HG03575 (cell line): ENCODE results near the gene SPATA16.

Experiments used
- ATAC-seq: cut with Tn5 transposase; IDR thresholded peaks from one replicate; pipeline ENCODE4 v1.9.1; 2021; ENCODE audit not compliant: unreplicated experiment, insufficient number of reproducible peaks, low FRiP score; ENCODE audit errors: extremely low read depth

Gene SPATA16

DNA sequence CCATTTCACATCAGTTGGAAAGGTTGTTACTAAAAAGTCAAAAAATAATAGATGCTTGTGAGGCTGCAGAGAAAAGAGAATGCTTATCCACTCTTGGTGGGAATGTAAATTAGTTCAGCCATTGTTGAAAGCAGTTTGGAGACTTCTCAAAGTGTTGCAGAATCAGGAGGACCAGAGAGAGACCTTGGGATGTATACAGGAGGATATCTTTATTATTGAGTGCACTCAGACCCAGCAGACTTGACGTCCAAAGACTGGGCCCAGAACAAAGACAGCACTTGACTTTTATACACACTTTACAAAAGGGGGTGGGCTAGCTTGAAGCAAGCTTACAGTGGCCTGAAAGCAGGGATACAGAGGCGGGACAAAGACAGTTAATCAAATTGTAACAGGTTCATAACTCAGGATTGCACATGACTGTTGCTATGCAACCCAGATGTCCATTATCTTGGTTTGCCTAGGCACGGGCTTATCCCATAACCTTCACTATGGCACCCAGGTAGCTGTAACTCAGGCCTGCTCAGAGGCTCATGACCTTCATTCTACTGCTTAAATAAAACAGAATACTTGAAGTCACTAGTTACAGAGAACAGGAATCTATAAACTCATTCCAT, 127.7 kb downstream of the SPATA16 start:
- ATAC-seq = no peak

DNA sequence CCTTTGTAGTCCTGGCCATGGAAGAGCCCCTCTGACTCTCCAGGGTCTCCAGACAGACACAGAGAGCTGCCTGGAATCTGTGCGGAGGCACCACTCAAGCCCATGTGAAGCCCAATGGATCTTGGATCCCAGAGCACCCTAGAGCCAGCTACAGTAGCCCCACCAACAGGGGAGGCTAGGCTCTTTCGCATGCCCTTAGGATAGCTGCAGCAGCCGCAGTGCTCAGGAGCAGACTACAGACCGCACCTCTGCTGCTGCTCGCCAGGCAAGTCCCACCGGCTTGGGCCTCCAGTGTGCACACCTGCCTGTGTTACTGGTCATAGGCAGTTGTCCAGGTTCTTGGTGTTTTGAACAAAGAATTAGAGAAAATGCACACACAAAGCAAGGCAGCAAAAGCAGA, 131.6 kb downstream of the SPATA16 start:
- no peak for ATAC-seq

DNA sequence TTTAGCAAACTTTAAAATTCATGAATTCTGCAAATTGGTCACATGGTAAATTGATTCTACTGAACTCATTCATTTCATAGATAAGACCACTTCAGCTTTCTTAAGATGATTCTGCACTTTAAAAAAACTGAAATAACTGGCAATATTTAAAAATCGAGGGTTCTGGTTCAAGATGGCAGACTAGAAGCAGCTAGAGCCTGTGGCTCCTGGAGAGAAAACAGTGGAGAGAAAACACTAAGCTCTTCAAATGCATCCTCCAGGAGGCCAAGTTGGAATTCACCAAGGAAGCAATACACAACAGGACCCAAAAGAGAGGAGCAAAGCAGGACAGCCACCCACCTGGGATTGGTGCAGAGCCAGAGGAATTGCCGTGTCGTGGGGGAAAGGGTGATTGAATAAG, 132.1 kb downstream of the SPATA16 start:
- ATAC-seq = no peak

DNA sequence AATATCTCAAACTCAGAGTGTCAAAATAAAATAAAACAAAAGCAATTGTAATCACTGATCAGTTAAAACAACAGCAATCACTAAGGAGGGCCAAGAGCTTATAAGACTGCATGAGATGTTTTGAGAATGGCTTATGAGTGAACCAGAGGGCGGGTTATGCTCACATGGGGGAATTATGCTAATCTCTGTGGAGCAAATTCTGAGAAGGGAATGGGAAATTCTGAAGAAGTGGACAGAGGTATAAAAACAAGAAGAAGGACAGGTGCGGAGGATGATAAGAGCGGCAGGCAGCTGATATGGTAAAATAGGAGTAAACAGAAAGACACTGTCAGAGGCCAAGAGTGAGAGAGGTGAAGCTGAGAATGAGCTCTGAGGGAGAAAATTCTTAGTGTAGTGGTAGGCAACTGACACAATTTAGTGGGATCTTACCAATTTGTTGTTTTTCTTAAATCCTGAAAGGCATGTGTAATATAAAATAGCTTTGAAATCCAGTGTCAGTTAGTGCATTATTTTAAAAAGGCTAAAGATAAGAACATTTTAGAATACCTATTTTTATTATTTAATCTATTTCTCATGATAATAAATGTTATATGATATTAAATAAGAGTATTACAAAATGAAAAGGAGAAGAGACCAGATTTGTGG, 133.8 kb downstream of the SPATA16 start:
- ATAC-seq = no peak

DNA sequence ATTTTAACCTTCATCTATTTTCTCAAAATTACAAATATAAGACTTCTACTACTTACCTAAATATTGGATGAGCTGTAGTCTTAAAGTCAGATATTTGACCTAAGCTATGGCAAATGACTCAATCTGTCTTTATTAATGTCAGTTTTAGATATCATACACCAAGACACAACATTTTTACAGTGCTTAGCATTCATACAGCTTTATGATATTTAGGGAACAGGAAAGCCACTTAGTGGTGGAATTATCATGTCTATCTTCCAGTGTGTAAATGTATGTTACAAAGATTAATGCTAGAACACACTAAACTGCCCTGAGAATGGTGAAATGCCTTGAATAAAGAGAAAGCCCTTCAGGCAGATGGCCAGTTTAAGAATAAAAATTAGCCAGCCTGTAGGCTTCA, 135.0 kb downstream of the SPATA16 start:
- no peak for ATAC-seq

DNA sequence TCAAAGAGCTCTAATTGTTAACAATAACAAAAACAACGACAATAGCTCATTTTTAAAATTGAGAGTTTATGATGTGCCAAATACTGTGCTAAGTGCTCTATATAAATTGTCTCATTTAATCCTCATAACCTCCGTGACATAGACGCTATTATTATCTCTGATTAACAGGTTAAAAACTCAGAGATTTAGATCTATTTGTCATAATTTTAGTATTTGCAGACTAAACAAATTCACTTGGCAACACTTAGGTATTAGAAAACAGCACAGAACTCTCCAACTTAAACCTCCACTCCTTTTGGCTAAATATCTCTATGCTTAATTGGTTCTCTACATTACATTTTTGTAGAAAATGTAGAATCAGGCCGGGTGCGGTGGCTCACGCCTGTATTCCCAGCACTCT, 136.4 kb downstream of the SPATA16 start:
- ATAC-seq = no peak

DNA sequence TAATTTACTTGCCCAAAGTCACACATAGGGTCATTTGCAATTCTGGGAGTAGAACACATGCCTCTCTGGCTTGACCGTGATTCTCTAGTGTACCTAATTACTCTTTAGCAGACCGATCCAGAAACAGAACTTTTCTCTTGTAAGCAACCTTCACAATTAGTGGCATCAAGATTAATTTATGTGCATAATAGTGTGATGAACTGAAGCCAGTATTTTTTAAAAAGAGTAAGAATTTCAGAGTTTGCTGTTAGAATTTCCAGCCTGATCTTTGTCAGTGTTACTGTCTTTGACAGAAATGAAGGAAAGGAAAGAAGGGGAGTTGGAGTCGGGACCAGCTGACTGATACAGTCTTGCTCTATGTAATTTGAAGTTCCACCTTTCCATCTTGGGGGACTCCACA, 137.1 kb downstream of the SPATA16 start:
- no peak for ATAC-seq

DNA sequence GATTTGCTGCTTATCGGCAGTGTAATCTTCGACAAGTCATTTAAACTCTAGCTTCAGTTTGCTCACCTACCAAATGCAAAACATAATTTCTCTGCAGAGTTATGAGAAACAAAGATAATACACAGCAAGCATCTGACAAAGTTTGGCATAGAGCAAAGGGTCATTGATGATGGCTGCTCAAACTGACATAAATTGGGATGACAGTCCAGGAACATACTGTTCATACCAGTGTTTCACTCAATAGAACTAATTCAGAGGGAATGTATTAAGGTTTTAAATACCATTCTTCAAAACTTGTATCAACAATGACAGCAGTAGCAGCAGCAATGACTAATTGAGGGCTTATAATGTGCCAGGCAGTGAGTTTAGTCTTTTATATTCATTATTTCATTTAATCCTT, 137.6 kb downstream of the SPATA16 start:
- no peak for ATAC-seq

DNA sequence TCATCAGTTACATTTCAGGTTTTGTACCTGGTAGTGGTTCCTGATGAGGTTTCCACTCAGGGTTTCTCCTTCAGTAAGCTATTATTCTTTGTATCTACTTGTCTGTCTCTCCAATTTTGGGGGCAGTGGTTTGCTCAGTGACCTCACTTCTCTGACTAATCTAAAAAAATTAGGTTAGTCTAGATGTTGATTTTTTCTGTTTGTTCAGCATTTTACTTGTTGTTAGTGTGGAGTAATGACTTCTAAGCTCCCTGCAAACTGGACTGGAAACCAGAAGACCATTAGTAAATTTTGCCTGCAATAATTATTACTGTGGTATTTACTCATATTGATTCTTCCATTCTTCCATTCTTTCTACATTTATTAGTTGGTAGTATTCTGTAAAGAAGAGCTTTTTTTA, 139.4 kb downstream of the SPATA16 start:
- ATAC-seq = no peak

DNA sequence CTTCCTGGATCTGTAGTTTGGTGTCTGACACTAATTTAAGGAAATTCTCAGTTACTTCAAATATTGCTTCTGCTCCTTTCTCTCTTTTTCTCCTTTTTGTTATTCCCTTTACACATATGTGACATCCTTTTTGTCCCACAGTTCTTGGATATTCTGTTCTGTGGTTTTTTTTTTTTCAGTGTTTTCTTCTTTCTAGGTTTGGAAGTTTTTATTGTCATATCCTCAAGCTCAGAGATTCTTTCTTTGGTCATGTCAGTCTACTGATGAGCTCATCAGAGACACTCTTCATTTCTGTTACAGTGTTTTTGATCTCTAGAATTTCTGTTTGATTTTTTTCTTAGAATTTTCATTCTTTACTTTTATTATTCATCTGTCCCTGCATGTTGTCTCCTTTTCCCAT, 140.5 kb downstream of the SPATA16 start:
- ATAC-seq = no peak

DNA sequence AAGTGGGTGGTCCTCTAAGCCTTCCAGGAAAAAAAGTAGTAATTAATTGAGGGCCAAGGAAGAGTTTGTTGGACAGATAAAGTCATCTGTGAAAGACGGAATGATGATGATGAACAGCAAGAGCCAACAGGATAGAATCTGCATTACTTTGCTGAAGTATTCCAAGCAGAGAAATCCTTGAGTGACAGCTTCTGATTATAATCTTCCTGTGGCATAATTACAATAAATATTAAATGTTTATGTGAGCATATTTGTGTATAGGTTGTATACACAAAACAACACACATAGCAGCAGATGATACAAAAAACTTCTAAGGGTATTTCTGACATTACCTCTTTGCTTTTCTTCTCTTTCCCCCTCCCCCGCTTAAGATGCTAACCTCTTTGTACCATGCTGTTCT, 147.6 kb downstream of the SPATA16 start:
- ATAC-seq = no peak

DNA sequence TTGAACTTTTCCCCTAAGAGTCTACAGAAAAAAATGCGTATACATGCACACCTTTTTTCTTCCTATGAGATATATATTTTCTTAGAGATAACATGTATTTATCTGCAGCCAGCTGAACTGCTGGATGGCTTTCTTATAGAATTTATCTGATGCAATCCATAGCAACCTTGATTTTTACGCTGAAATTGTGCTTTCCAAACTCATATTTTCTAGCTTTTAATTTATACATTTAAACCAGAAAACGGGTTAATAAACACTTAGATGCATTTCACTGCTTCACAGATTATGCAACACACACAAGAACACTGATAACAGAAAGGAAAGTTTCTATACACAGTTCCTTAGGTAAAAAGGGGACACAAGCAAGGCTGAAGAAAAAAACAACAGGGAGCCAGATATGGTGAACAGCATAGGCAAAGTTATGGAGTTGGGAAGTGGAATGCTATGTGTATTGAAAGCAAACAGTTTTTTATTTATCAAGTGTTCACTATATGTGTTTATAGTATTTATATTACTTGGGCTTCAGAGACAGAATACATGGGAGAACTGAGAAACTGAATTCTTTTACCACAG, 149.5 kb downstream of the SPATA16 start:
- no peak for ATAC-seq

DNA sequence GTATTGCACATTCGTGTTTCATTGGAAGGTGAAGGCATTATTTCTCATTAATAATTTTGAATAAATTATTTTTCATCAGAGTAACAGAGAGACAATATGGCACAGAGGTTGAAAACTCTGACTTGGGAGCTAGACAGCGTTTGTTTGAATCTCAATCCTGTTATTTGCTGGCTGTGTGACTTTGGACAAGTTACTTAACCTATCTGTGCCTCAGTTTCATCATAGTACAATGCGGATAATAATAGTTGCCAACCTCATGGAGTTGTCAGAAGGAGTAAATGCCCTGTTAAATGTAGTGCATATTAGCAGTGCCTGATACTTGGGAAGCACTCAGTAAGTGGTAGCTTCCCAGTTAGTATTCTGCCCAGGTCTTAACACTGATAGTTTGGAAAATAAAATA, 151.7 kb downstream of the SPATA16 start:
- no peak for ATAC-seq

DNA sequence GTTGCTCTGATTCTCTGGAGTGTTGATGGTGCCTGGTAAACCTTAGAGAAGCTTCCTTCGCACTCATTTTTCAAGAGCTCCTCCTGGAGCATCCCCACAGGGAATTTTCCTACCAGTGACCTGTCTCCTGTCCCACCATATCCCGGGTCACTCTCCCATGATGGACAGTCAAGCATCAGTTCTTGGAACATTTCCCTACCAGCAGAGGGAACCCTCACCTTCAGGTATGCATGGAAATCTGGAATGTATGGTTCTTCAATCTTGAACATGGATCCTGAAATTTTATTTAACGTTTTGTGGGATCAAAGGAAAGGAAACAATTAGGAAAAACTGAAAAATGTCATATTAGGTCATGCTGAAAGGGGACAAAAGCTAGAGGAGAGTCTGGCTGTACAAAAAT, 153.8 kb downstream of the SPATA16 start:
- ATAC-seq = no peak

DNA sequence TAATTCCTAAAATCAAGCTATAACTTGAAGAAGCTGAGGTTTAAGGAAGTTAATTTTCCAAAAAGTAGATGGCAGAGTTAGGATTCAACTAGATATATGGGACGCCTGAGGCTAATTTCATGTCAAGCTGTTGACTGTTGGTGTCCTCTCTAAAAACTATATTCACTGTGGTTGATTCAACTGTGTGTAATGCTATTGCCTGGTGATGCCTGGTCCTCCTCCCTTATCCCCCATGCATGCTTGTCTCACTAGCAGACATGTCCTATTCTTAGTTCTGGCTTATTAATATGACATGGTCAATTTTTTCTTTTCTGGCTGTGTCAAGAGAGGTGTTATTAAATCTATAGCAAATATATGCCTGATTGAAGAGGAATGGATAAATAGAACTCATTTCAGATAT, 156.1 kb downstream of the SPATA16 start:
- ATAC-seq = no peak

DNA sequence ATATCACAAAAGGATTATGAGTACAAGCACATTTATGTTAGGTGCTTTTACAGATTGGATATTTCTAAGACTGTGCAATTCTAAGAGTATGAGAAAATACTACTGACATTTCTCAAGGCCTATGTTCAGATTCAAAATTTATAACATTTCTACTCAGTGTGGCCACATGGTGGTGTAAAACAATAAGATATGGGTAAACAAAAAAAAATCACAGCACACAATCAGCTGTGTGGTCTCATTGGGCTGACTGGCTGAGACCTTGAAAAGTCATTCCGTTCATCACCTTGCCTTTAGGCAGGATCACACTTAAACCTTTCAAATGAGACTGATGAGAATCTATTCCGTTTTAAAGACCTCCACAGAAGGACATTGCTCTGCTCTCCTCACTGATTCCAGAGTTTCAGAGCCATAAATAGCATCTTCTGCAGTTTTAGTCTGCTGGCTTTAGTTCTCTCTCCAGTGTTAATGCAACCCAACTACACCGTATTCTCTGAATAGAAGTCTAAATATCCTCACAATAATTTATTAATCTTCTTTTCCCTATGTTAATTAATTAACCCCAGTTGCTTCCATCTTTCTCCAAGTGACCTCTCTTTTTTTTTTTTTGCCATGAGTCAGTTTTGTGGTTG, 158.2 kb downstream of the SPATA16 start:
- ATAC-seq = no peak

DNA sequence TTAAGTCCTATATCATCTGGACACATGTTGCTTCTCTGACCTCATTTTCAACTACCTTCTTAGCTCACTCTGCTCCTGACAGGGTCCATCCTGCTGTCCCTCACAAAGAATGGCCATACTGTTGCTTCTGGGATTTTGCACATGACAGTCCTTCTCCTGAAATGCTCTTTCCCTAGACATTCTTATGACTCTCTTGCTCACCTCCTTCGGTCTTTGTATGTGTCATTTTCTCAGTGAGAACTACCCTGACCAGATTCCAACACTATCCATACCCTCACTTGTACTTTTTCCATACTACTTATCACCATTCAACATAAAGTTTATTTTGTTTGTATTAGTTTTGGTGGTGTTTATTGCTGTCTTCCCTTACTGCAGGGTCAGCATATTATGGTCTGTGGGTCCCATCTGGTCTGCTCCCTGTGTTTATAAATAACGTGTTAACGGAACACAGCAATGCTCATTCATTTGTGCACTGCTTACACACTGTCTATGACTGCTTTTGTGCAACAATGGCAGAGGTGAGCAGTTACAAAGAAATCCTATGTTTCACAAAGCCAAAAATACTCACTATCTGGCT, 159.5 kb downstream of the SPATA16 start:
- ATAC-seq = no peak

DNA sequence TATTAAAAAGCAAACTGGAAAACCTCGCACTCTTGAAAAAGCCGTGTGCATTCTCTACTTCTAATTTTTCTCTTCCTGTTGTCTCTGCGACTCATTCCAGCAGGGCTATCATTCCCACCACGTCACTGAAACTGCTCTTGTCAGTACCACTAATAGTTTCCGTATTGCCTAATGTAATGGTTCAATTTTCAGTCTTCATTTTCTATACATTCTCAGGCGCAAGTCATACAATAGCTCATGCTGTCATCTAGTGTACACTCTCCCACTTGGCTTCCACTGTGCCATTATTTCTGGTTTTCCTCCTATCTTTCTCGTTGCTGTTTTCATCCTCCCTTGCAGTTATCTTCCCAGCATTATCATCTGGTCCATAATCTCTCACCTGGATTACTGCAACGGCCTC, 160.2 kb downstream of the SPATA16 start:
- ATAC-seq = no peak

DNA sequence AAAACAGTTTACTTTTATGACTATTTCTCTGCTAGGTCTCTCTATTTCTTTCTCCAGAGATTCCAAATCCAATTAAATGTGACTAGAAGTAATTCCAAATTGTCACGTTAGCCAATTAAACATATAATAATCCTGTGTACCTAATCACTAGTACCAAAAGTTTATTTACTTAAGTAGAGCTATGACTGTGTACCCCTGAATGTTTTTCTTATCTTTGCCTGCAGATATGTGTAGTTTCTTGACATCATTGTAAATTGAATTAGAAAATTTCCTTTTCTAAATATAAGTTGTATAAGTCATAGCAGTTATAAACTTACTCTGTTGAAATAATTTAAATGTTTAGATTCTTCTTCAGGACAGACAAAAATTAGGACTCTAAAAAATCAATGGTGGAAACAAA, 163.3 kb downstream of the SPATA16 start:
- ATAC-seq = no peak

DNA sequence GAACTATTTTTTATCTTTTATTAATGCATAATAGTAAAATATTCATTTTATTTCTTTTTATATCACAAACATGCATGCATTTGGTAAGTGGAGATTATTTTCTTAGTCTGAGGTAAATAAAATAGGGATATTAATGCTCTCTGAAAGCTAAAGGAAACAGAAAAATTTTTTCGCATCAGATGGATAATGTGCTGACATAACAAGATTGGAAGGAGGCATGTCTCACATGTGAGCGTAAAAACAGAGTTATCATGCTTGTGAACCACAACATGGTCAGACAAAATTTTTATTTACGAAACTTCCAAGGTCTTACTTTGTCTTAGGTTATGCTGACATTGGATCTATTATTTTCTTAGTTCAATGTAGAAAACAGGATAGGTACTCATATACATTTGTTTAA, 166.1 kb downstream of the SPATA16 start:
- no peak for ATAC-seq
